OCI-LY3 (cell line): Measurements from ENCODE around the gene INTS6.

ENCODE experiments used
- EZH2phosphoT487 ChIP-seq: fragments of 200-600 bp; shearing (Covaris generic); IDR thresholded peaks from 2 replicates; pipeline ENCODE4 v1.6.1; 2018; ENCODE audit warnings: antibody characterized with exemption, mixed run types, low read depth
- TF ChIP-seq, protein P1 (sequence below): fragments of 200-600, 300-600 bp; sonication (generic); IDR thresholded peaks from 2 replicates; pipeline ENCODE4 v1.5.1; 2014; ENCODE audit warnings: antibody characterized with exemption, low read length, low read depth

DNA sequence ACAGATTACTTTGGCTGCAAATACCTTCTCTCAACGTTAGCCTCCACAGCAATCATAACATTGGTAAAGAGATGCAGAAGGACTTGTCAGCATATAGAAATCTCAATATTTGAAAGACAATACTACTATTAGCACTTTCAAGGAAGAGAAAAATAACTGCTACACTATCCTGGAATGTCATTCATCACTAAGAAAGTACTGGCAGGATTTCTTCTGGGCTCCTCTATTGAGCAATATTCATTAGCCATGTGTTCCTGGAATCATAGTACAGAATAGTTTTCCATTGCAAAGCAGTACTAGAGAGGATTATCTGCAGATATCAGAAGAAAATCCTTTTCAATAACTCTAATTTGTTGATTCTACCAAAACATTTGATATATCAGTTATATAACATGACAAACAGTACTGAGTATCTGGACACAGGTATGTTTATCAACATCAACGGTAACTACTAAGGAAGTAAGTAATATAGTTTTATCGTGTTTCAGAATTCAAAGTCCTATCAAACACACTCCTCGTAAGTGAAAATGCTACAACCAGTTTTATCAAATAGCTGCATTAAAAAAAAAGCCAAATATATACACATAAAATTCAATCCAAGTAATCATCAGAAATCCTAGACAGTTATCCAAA lies 27.3 kb downstream of the INTS6 start:
- TF ChIP-seq, protein P1, sequence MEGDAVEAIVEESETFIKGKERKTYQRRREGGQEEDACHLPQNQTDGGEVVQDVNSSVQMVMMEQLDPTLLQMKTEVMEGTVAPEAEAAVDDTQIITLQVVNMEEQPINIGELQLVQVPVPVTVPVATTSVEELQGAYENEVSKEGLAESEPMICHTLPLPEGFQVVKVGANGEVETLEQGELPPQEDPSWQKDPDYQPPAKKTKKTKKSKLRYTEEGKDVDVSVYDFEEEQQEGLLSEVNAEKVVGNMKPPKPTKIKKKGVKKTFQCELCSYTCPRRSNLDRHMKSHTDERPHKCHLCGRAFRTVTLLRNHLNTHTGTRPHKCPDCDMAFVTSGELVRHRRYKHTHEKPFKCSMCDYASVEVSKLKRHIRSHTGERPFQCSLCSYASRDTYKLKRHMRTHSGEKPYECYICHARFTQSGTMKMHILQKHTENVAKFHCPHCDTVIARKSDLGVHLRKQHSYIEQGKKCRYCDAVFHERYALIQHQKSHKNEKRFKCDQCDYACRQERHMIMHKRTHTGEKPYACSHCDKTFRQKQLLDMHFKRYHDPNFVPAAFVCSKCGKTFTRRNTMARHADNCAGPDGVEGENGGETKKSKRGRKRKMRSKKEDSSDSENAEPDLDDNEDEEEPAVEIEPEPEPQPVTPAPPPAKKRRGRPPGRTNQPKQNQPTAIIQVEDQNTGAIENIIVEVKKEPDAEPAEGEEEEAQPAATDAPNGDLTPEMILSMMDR, result no peak
- TF ChIP-seq EZH2phosphoT487, result no peak
